EH (cell line): ENCODE measurements around the gene CTPS2.
"Not testable (repeated sequence)": the region's sequence is repeated elsewhere in the genome, so short reads cannot be mapped to it uniquely, and the experiment has no call there.

Experiments used
- DNase-seq: peaks from one replicate; pipeline ENCODE4 v3.0.0-alpha.2; 2015; ENCODE audit warnings: low read depth

The CTPS2 gene

GRCh38 chrX:16654093-16654492 is 58.4 kb downstream of the CTPS2 start:
- peak; percentile 10 for DNase-seq

- no peak for DNase-seq
Observed at GRCh38 chrX:16653424-16653823, 59.0 kb downstream of the CTPS2 start.

GRCh38 chrX:16651391-16652024 is 61.0 kb downstream of the CTPS2 start:
- no peak for DNase-seq

GRCh38 chrX:16649858-16650257 is 62.6 kb downstream of the CTPS2 start, which contains the start of gene S100G:
Gene S100G (plus strand): TSS chrX:16650158. CDS start chrX:16651007, 849 bp downstream.
- DNase-seq, result no peak

GRCh38 chrX:16646366-16647138 is 65.9 kb downstream of the CTPS2 start:
- no peak for DNase-seq

GRCh38 chrX:16643176-16643575 is 69.3 kb downstream of the CTPS2 start:
- peak; percentile 74 for DNase-seq

- no peak for DNase-seq
Observed at GRCh38 chrX:16640823-16641222, 71.6 kb downstream of the CTPS2 start.

GRCh38 chrX:16639966-16640365 is 72.5 kb downstream of the CTPS2 start:
- no peak for DNase-seq

GRCh38 chrX:16638533-16638932 is 73.9 kb downstream of the CTPS2 start:
- peak; percentile 18 for DNase-seq

GRCh38 chrX:16635596-16635995 is 76.9 kb downstream of the CTPS2 start:
- no peak for DNase-seq

- no peak for DNase-seq
Observed at GRCh38 chrX:16635040-16635439, 77.4 kb downstream of the CTPS2 start.

- DNase-seq, result peak; percentile 44
Observed at GRCh38 chrX:16633754-16634153, 78.7 kb downstream of the CTPS2 start.

GRCh38 chrX:16629909-16630308 is 82.6 kb downstream of the CTPS2 start:
- DNase-seq, result no peak

- DNase-seq, result no peak
Observed at GRCh38 chrX:16628946-16629595, 83.4 kb downstream of the CTPS2 start.

- DNase-seq, result not testable (repeated sequence)
Observed at GRCh38 chrX:16628511-16628910, 84.0 kb downstream of the CTPS2 start.

GRCh38 chrX:16619024-16619423 is 93.4 kb downstream of the CTPS2 start:
- DNase-seq, result no peak

GRCh38 chrX:16618422-16618821 is 94.0 kb downstream of the CTPS2 start:
- no peak for DNase-seq

GRCh38 chrX:16617382-16617781 is 95.1 kb downstream of the CTPS2 start:
- no peak for DNase-seq

- DNase-seq, result no peak
Observed at GRCh38 chrX:16612257-16612897, 100.1 kb downstream of the CTPS2 start.

- not testable (repeated sequence) for DNase-seq
Observed at GRCh38 chrX:16610654-16611053, 101.8 kb downstream of the CTPS2 start.

- DNase-seq, result peak; percentile 79
Observed at GRCh38 chrX:16610121-16610621, 102.3 kb downstream of the CTPS2 start.

GRCh38 chrX:16606142-16606720 is 106.2 kb downstream of the CTPS2 start:
- DNase-seq, result no peak
